Right cardiac atrium (tissue), 5 donors: ENCODE data around the gene TENM4. TPM values are rescaled to one million over a fixed set of nuclear protein-coding genes. Genes with fewer than 3 reads are reported as not detected.

Source experiments
- ATAC-seq, 2 donors: fragments of 200-7000 bp; cut with Tn5 transposase; one replicate each; pipeline versions ENCODE4 v1.8.0 to v1.9.1; 2020; ENCODE audit warnings: moderate library complexity in 2 of 2, mild to moderate bottlenecking in 1 of 2
- DNase-seq, 3 donors: peaks; one replicate each; pipeline ENCODE4 v3.0.0-alpha.2; 2020
- H3K27ac ChIP-seq: one replicate; pipeline ENCODE4 v1.5.1; 2013; ENCODE audit warnings: mild to moderate bottlenecking, low read length, control low read depth, moderate library complexity
- H3K27me3 ChIP-seq: one replicate; pipeline ENCODE4 v1.6.1; 2013; ENCODE audit not compliant: control insufficient read depth, insufficient read depth
- H3K4me1 ChIP-seq: one replicate; pipeline ENCODE4 v1.6.1; 2013; ENCODE audit warnings: low read length; ENCODE audit not compliant: control insufficient read depth, insufficient read depth
- H3K4me3 ChIP-seq: one replicate; pipeline ENCODE4 v1.5.1; 2013; ENCODE audit warnings: low read length, control low read depth
- H3K9me3 ChIP-seq: one replicate; pipeline ENCODE4 v1.6.1; 2013; ENCODE audit warnings: low read length; ENCODE audit not compliant: control insufficient read depth
- WGBS: extraction: QIAGEN DNeasy Blood & Tissue Kit; methylation state at CpG from one replicate; pipeline ENCODE4 v1.1.7; 2013; 5-methylcytosine and 5-hydroxymethylcytosine counted together
- intact Hi-C, 4 donors: fragments of 100-400 bp; cut with DNase I; formaldehyde crosslinking; loops; one replicate each; pipeline versions ENCODE4 v1.11.0 to v1.14.0; 2022 to 2023
- polyA plus RNA-seq: library from polyadenylated mRNA; stranded (reverse); fragments of 200-250 nt; gene quantifications from one replicate; pipeline ENCODE4 v1.2.3, GENCODE V29; 2013
- total RNA-seq, 4 donors: library from RNA; stranded (reverse); fragmentation: NEBNext Ultra II Directional; extraction: Animal tissue kit (Norgen Biotek cat#: 25700); gene quantifications; one replicate each; pipeline ENCODE4 v1.2.1, GENCODE V29; 2021
- donor health status: healthy with polysubstance abuse.
- donor health status: DM: no; HTN: yes; CAD: no.
- donor health status: DM: no; HTN: no; CAD: no.
- donor health status: DM: no; HTN: yes; CAD: no; lungs with severe emphysema.
- donor health status: DM: yes; HTN: yes; CAD: no.

Gene TENM4
- total and polyA plus RNA-seq, 5 donors = 0.26 to 2.3 (median 0.71) TPM

- Histone ChIP-seq H3K4me3 (no peak overlapping the region), H3K9me3 (no peaks in the 10 kb centered on the region), H3K27me3 (no peaks in the 10 kb centered on the region), H3K4me1 (no peaks in the 10 kb centered on the region), H3K27ac (no peak overlapping the region)
- 70% methylated on average over 6 of the region's 6 CpGs for WGBS
- DNase-seq = no peak
- intact Hi-C loops = no loop called here
- ATAC-seq = no peak
Observed at GRCh38 chr11:79342686-79343085, 98.1 kb downstream of the TENM4 start.

GRCh38 chr11:79342236-79342635, 98.6 kb downstream of the TENM4 start:
- intact Hi-C loops = no loop called here
- DNase-seq (no peak), ATAC-seq (no peak)
- H3K4me1 ChIP-seq = no peaks in the 10 kb centered on the region
- H3K27ac ChIP-seq = no peak overlapping the region
- H3K4me3 ChIP-seq = no peak overlapping the region
- H3K9me3 ChIP-seq = no peaks in the 10 kb centered on the region
- 92% methylated on average over 8 of the region's 8 CpGs for WGBS
- no peaks in the 10 kb centered on the region for H3K27me3 ChIP-seq

- Histone ChIP-seq H3K4me3 (no peak overlapping the region), H3K27ac (no peak overlapping the region), H3K9me3 (no peaks in the 10 kb centered on the region), H3K4me1 (no peaks in the 10 kb centered on the region), H3K27me3 (no peaks in the 10 kb centered on the region)
- DNase-seq (no peak), ATAC-seq (no peak)
- WGBS = 79% methylated on average over 3 of the region's 3 CpGs
- intact Hi-C loops = no loop called here
Observed at GRCh38 chr11:79340535-79340934, 100.3 kb downstream of the TENM4 start.

- no peaks in the 10 kb centered on the region for H3K9me3 ChIP-seq
- ATAC-seq (no peak), DNase-seq (no peak)
- H3K4me3 ChIP-seq = no peak overlapping the region
- intact Hi-C loops = no loop called here
- no peak overlapping the region for H3K27ac ChIP-seq
- no peaks in the 10 kb centered on the region for H3K27me3 ChIP-seq
- no peaks in the 10 kb centered on the region for H3K4me1 ChIP-seq
- WGBS = 65% methylated on average over 6 of the region's 6 CpGs
Observed at GRCh38 chr11:79336797-79337517, 103.9 kb downstream of the TENM4 start.

DNA sequence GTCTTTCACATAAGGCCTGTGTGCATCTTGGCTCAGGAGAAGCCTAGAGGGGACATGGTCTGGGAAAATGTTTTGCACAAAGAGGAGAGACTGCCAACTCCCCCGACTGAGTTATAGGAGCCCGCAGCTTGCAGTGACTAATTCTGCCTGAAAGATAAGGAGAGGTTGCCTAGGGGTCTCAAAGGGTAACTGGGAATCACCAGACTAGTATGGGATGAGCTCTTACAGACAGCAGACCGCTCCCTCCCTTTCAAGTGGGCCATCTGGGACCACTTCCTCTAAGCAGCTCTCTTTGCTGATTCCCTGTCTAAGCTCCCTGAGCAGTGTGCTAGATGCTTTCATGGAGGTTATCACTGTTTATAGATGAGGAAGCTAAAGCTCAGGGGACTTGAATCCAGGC, 105.1 kb downstream of the TENM4 start:
- H3K27ac ChIP-seq = no peak overlapping the region
- DNase-seq = no peak
- H3K27me3 ChIP-seq = no peaks in the 10 kb centered on the region
- intact Hi-C loops = no loop called here
- 58% methylated on average over 3 of the region's 3 CpGs for WGBS
- no peak overlapping the region for H3K4me3 ChIP-seq
- H3K9me3 ChIP-seq = no peaks in the 10 kb centered on the region
- ATAC-seq = no peak
- no peaks in the 10 kb centered on the region for H3K4me1 ChIP-seq

- no peaks in the 10 kb centered on the region for H3K9me3 ChIP-seq
- H3K4me3 ChIP-seq = no peak overlapping the region
- WGBS = 90% methylated on average over 2 of the region's 2 CpGs
- intact Hi-C loops = no loop called here
- ATAC-seq (no peak), DNase-seq (no peak)
- H3K4me1 ChIP-seq = no peaks in the 10 kb centered on the region
- H3K27me3 ChIP-seq = no peaks in the 10 kb centered on the region
- no peak overlapping the region for H3K27ac ChIP-seq
Observed at GRCh38 chr11:79333355-79333754, 107.5 kb downstream of the TENM4 start.

- 56% methylated on average over 2 of the region's 2 CpGs for WGBS
- Histone ChIP-seq H3K27ac (no peak overlapping the region), H3K4me1 (no peaks in the 10 kb centered on the region), H3K9me3 (no peaks in the 10 kb centered on the region), H3K27me3 (no peaks in the 10 kb centered on the region), H3K4me3 (no peak overlapping the region)
- intact Hi-C loops = no loop called here
- ATAC-seq (no peak), DNase-seq (peak in 2 of 3 donors; percentile 37 to 63)
Observed at GRCh38 chr11:79332017-79332416, 108.8 kb downstream of the TENM4 start.

- Histone ChIP-seq H3K27ac (no peak overlapping the region), H3K9me3 (no peaks in the 10 kb centered on the region), H3K27me3 (no peaks in the 10 kb centered on the region), H3K4me1 (no peaks in the 10 kb centered on the region), H3K4me3 (no peak overlapping the region)
- 60% methylated on average over 5 of the region's 5 CpGs for WGBS
- ATAC-seq = no peak
- no peak for DNase-seq
- intact Hi-C loops = no loop called here
Observed at GRCh38 chr11:79331203-79331901, 109.5 kb downstream of the TENM4 start.

DNA sequence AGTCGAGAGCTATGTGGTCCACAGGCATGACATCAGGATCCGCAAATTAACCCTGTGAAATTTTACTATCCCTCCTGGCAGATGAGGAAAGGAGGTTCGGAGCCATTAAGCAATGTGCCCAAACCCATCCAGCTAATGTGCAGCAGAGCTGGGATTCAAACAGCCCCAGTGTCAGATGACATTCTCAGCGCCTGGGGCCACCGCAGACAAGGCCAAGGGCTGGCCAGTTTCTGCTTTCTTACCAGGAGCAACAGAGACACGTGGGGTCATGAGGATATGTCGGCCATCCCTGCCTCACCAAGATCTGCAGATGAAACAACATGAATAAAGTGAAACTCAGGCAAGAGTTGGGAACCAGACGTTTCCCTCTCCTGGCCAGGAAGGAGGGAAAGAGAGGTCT, 110.2 kb downstream of the TENM4 start:
- H3K4me1 ChIP-seq = no peaks in the 10 kb centered on the region
- H3K27me3 ChIP-seq = no peaks in the 10 kb centered on the region
- no peak overlapping the region for H3K27ac ChIP-seq
- intact Hi-C loops = no loop called here
- DNase-seq (no peak), ATAC-seq (no peak)
- WGBS = 62% methylated on average over 8 of the region's 8 CpGs
- H3K9me3 ChIP-seq = no peaks in the 10 kb centered on the region
- no peak overlapping the region for H3K4me3 ChIP-seq

GRCh38 chr11:79329561-79329960, 111.3 kb downstream of the TENM4 start:
- ATAC-seq (no peak), DNase-seq (no peak)
- Histone ChIP-seq H3K4me1 (no peaks in the 10 kb centered on the region), H3K4me3 (no peak overlapping the region), H3K27me3 (no peaks in the 10 kb centered on the region), H3K9me3 (no peaks in the 10 kb centered on the region), H3K27ac (no peak overlapping the region)
- intact Hi-C loops = no loop called here
- 76% methylated on average over 6 of the region's 6 CpGs for WGBS

- ATAC-seq = no peak
- H3K27ac ChIP-seq = no peak overlapping the region
- 88% methylated on average over 9 of the region's 9 CpGs for WGBS
- H3K27me3 ChIP-seq = no peaks in the 10 kb centered on the region
- H3K4me3 ChIP-seq = no peak overlapping the region
- intact Hi-C loops = no loop called here
- H3K4me1 ChIP-seq = no peaks in the 10 kb centered on the region
- no peaks in the 10 kb centered on the region for H3K9me3 ChIP-seq
- no peak for DNase-seq
Observed at GRCh38 chr11:79328402-79328801, 112.4 kb downstream of the TENM4 start.
